Measurements from ENCODE around the gene PPM1F.

The PPM1F gene

GRCh38 chr22:21960200-21961126, 7.8 kb upstream of the PPM1F start:
- no peak for FAIRE-seq

- no peak for FAIRE-seq
Observed at GRCh38 chr22:21959274-21960074, 6.8 kb upstream of the PPM1F start.

GRCh38 chr22:21958360-21959273, 6.0 kb upstream of the PPM1F start:
- no peak for FAIRE-seq

DNA sequence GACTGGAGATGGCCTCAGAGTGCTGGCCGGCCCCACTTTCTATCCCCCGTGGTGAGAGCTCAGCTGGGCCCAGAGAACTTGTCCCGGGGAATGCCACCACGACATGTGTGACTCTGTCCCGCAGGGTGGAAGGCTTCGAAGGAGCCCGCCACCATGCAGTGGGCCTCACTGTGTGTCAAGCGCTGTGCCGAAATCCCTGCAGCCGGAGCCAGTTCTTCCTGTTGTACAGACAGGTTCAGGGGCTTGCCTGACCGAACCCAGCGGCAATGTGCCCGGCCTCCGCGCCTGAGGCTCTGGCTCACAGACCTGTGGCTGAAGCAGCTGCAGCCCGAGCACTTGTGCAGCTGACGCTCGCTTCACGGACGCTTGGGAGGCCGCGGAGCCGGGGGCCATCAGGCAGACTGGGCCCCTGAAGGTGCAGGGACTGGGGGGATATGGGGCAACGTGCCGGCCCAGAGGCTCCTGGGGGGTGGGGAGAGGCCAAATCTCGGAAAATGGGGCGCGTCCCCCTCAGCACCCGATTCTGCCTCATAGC, 650 bp downstream of the PPM1F start:
- FAIRE-seq, result no peak

- FAIRE-seq, result no peak
Observed at GRCh38 chr22:21951062-21951461, 1.6 kb downstream of the PPM1F start.

DNA sequence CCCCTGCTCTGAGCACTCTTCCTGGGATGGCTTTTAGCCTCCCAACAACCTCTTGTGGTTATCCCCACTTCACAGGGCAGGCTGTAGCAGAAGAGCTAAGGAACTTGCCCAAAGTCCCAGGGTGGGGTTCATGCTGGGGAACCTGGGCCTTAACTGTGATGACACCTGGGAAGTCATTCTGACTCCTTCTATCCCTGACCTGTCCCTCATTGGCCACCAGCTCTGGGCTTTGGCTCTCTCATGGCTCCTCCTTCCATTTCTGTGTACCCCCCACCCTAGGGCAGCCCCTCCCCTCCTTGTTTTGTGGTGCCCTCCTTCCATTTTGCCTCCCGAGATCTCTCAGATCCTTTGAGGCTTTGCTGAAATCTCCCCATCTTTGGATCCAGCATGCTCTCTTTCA, 2.7 kb downstream of the PPM1F start:
- FAIRE-seq, result no peak

GRCh38 chr22:21949569-21949918, 3.1 kb downstream of the PPM1F start:
- no peak for FAIRE-seq

DNA sequence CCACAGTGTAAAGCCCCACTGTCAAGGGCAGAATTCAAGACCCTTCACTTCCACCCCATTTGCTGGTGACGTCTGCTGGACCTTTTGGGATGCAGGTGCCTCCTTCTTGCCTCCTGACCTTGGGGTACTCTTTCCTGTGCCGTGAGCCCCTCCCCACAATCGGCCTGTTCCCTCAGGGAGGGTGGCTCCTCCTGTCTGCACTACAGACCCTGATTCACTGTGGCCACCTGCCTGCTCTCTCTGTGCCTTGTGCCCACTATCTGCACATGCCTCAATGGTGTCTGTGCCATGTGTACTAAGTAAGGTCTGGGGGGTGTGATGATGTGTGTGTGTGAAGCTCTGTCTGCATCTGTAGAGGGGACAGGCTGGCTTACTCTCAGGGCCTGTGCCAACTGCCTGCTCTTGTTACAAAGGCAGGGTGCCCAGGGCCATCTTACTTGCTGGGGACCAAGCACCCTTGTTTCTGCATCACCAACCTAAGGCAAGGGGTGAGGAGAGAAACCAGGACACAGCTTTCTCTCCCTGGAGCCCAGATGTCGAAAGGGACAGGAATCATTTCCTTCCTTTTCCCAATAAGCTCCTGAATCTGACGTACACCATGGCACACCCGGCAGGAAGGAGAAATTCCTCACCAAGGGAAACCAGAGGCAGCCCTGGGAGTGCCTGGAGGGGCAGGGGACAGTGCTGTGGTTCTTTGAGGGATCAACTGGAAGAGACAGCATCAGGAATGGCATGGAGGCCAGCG, 3.7 kb downstream of the PPM1F start:
- FAIRE-seq, result no peak

- FAIRE-seq, result no peak
Observed at GRCh38 chr22:21948390-21948789, 4.3 kb downstream of the PPM1F start.

- FAIRE-seq, result no peak
Observed at GRCh38 chr22:21947040-21948014, 5.3 kb downstream of the PPM1F start.

GRCh38 chr22:21946262-21946925, 6.3 kb downstream of the PPM1F start:
- FAIRE-seq, result no peak

GRCh38 chr22:21945453-21946261, 7.0 kb downstream of the PPM1F start:
- FAIRE-seq, result no peak

- no peak for FAIRE-seq
Observed at GRCh38 chr22:21944871-21945270, 7.8 kb downstream of the PPM1F start.

GRCh38 chr22:21943571-21944448, 8.8 kb downstream of the PPM1F start:
- FAIRE-seq, result no peak

DNA sequence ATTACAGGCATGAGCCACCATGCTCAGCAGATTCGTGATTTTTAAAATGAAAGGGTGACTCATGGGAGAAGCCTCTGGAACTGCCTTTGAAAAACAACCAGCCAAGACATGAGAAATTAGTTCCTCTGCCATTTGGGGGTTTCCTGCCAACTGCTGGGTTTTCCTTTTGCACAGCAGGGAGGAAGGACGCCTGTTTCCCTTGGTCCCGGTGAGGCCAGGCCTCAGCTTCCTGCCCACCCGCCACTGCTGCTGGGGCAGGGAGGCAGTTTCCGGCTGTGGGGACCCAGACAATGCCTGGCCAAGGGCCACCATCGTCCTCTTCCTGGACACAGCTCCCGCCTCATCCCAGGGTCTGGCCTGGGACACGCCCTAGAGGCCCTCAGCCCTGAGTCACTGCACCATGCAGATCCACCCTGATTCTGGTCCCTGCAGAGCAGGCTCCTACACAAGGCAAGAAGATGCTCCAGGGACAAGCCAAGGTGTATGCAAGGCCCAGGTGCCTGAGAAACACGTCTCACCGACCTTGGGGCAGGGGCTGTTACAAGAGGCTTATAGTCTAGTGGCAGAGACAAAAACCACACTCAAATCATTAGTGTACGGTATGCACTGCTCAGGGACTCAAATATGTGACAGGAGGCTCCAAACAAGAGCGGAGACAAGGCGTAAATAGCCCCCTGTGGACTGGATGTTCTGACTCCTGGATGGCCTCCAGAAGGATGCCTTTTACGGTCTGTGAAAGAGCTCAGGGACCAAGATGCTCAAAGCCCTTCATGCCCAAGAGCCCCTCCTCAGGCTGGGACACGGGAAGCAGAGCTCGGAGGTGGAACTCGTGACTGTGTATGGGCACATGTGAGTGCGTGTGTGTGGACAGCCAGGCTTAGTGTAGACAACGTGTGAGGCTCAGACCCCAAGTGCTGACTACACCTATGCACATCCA, 10.0 kb downstream of the PPM1F start:
- FAIRE-seq, result no peak

DNA sequence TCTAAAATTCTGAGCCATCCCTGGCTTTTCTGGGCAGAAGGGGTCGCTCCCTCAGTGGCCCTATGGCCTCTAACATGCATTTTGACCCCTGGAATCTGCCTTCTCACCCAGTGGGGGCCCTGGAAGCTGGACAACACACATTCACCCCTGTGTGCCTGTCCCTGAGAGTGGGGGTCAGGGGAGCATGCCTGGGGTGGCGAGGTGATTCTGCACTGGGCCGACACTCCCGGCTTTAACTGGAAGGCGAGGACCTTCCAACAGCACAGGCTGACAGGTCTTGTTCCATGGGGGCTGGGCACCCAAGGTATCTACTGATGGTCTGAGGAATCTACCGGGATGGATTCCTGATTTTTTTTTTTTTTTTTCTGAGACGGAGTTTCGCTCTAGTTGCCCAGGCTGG, 10.7 kb downstream of the PPM1F start:
- FAIRE-seq, result no peak

- FAIRE-seq, result no peak
Observed at GRCh38 chr22:21940521-21940920, 12.1 kb downstream of the PPM1F start.
